ENCODE results near the gene FGFR3. TPM values are rescaled to one million over a fixed set of nuclear protein-coding genes. Genes with fewer than 3 reads are reported as not detected.

Gene FGFR3
- total and polyA plus RNA-seq, 9 of the 15 experiments (the other 6 are each of a cell fraction or from before 2014, with no cell fraction given): 1.2 to 60.4 (median 12.7) TPM

DNA sequence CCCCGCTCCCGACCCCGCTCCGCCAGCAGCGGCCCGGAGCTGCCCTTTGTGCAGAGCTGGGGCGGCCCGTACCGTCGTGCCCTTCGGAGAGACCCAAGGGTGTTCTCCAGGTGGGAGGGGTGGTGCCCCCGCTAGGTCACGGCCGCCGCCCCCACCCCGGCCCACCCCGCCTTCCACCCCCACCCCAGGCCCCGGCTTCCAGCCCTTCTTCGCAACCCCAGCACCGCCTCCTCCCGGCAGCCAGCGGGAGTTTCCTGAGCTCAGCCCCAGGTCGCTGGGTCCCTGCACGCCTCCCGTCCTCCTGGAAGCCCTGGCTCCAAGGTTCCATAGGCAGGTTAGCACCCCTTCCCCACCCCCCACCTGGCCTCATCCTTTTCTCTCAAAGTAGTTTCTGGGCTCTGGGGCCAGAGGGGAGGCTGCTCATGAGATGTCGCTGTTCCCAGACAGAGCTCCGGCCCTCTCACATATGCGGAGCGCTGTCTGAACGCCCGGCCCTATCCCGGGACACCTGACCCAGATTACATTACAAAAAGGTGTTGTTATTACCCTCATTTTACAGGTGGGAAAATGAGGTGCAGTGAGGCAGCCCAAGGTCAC is 25.2 kb upstream of the FGFR3 start (continued):
- TF ChIP-seq, protein P1, sequence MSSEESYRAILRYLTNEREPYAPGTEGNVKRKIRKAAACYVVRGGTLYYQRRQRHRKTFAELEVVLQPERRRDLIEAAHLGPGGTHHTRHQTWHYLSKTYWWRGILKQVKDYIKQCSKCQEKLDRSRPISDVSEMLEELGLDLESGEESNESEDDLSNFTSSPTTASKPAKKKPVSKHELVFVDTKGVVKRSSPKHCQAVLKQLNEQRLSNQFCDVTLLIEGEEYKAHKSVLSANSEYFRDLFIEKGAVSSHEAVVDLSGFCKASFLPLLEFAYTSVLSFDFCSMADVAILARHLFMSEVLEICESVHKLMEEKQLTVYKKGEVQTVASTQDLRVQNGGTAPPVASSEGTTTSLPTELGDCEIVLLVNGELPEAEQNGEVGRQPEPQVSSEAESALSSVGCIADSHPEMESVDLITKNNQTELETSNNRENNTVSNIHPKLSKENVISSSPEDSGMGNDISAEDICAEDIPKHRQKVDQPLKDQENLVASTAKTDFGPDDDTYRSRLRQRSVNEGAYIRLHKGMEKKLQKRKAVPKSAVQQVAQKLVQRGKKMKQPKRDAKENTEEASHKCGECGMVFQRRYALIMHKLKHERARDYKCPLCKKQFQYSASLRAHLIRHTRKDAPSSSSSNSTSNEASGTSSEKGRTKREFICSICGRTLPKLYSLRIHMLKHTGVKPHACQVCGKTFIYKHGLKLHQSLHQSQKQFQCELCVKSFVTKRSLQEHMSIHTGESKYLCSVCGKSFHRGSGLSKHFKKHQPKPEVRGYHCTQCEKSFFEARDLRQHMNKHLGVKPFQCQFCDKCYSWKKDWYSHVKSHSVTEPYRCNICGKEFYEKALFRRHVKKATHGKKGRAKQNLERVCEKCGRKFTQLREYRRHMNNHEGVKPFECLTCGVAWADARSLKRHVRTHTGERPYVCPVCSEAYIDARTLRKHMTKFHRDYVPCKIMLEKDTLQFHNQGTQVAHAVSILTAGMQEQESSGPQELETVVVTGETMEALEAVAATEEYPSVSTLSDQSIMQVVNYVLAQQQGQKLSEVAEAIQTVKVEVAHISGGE (CRISPR knock-in tag; IDR thresholded peaks at IDR 0.05): peak in 1 of 3 experiments; percentile 48; a peak in 1 of 6 replicates

DNA sequence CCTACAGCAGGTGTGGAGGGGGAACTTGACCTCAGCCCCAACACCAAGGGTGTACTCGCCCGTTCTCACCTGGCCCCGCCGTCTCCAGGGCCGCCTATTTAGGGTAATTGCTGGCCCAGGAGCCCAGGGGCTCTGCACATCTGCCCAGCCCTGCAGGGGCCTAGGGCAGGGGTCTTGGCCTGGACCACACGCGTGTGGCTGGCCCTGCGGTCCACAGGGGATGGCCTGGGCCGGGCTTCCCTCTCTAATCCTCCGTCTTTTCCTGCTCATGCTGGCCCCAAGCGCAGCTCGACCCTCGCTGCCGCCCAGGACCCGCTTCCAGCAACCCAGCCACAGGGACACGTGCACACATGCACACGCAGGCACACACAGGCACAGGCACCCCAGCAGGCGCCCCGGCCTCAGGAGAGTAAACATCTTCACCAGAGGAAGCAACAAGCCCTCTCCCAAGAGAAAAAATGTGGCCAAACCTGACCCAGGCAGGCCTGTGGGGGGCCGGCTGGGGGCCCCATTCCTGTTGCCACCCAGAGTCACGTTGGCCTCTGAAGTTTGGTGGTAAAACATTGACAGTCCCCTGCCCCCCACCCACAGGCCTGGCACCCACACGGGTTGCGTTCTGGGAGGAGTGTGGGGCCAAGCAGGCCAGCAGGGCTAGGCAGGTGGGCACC is 24.6 kb upstream of the FGFR3 start:
- H3K9me1 ChIP-seq (ENCODE audit: control insufficient read depth, insufficient read depth, low read length): no peaks in the 10 kb centered on the region
- H3K9me3 ChIP-seq (replicated peaks; ENCODE audit: control insufficient read depth, insufficient read depth, low read depth, low read length): no peaks in the 10 kb centered on the region
- FAIRE-seq (no peak), ATAC-seq (no peak), DNase-seq (ENCODE audit: extremely low read depth in 1 of 4, low spot score in 3 of 4) (no peak)
- H4K20me1 ChIP-seq (replicated peaks; ENCODE audit: control insufficient read depth, insufficient read depth, low read length): 0 out of 2 replicates have a peak, but pooled peaks cover 3% of the 10 kb centered on the region
- no peaks in the 10 kb centered on the region for H3K27me3 ChIP-seq (ENCODE audit: control insufficient read depth in 2 of 2, insufficient read depth in 2 of 2, low read length in 2 of 2)
- in situ Hi-C loops (cut with MboI): no loop called here
- CTCF ChIA-PET (ENCODE audit: low intra/inter-chr PET ratio): no interaction called here
- H2AFZ ChIP-seq (ENCODE audit: low read depth, low read length): no peak overlapping the region
- no peak overlapping the region for H3K27ac ChIP-seq (ENCODE audit: extremely low read depth, low read depth, low read length)
- no peak overlapping the region for H3K4me3 ChIP-seq
- H3K4me2 ChIP-seq (ENCODE audit: insufficient read depth, low read length): 0 out of 2 replicates have a peak overlapping the region, but pooled peaks have one; percentile 14
- no TSS peak for BruUV-seq (replicated peaks)
- H3K9ac ChIP-seq (ENCODE audit: insufficient read depth in 1 of 2, low read depth in 2 of 2, low read length in 2 of 2): no peak overlapping the region; a peak in 1 of 4 replicates
- intact Hi-C loops (cut with micrococcal nuclease): no loop called here
- peaks cover 2 to 87% of the 10 kb centered on the region in 2 experiments; a peak in 3 of 5 replicates for H3K4me1 ChIP-seq (replicated peaks in 1 of 2; ENCODE audit: control insufficient read depth in 2 of 2, insufficient read depth in 2 of 2, low read length in 2 of 2)
- no peaks in the 10 kb centered on the region for H3K36me3 ChIP-seq (ENCODE audit: control insufficient read depth, insufficient read depth, low read length)
- 51% methylated on average over 14 of the region's 23 CpGs for WGBS (ENCODE audit: insufficient coverage, low coverage, missing lambda C conversion rate)
- no peaks in the 10 kb centered on the region for H3K79me2 ChIP-seq (ENCODE audit: control insufficient read depth, insufficient read depth, low read length)
- POLR2A ChIA-PET: interaction anchor here (0.6 to 1.2 kb wide), 3 partner anchors 10 to 25 kb away, joined by 3 to 5 read pairs (median 4); partner anchors contain the start of gene FGFR3
- TF ChIP-seq, protein P2, sequence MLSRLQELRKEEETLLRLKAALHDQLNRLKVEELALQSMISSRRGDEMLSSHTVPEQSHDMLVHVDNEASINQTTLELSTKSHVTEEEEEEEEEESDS (CRISPR knock-in tag; IDR thresholded peaks at IDR 0.05): no peak
- TF ChIP-seq NR3C1 (CRISPR knock-in tag; IDR thresholded peaks at IDR 0.05) (no peak), MECOM (CRISPR knock-in tag; IDR thresholded peaks at IDR 0.05) (no peak), POLR2AphosphoS5 (IDR thresholded peaks at IDR 0.05; ENCODE audit: control insufficient read depth, insufficient read depth, low read depth, low read length) (no peak), YBX1 (IDR thresholded peaks at IDR 0.05) (no peak), NFATC3 (IDR thresholded peaks at IDR 0.05) (no peak)
- TF ChIP-seq, protein P3, sequence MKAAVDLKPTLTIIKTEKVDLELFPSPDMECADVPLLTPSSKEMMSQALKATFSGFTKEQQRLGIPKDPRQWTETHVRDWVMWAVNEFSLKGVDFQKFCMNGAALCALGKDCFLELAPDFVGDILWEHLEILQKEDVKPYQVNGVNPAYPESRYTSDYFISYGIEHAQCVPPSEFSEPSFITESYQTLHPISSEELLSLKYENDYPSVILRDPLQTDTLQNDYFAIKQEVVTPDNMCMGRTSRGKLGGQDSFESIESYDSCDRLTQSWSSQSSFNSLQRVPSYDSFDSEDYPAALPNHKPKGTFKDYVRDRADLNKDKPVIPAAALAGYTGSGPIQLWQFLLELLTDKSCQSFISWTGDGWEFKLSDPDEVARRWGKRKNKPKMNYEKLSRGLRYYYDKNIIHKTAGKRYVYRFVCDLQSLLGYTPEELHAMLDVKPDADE (conservative IDR thresholded peaks at IDR 0.05; ENCODE audit: control insufficient read depth, low read depth, low read length): no peak
